K562 (cell line): ENCODE results near the gene MPZL1. TPM values are rescaled to one million over a fixed set of nuclear protein-coding genes. Genes with fewer than 3 reads are reported as not detected.

Experiments
- CBX1 ChIP-seq: sonication (generic); IDR thresholded peaks from 2 replicates; pipeline ENCODE4 v1.6.1; 2016; ENCODE audit warnings: antibody characterized with exemption, low read depth, mild to moderate bottlenecking
- CHD2 ChIP-seq: IDR thresholded peaks from 2 replicates; pipeline ENCODE4 v1.6.1; 2011; ENCODE audit warnings: low read depth, low read length
- DPF2 ChIP-seq: fragments of 450-650 bp; IDR thresholded peaks from 2 replicates; pipeline ENCODE4 v1.6.1; 2016
- ESRRA ChIP-seq: fragments of 450-650 bp; IDR thresholded peaks from 2 replicates; pipeline ENCODE4 v1.6.1; 2014; ENCODE audit warnings: low read depth, mild to moderate bottlenecking, moderate library complexity, borderline replicate concordance
- GATAD2A ChIP-seq: fragments of 450-650 bp; IDR thresholded peaks from 2 replicates; pipeline ENCODE4 v1.6.1; 2017
- LEF1 ChIP-seq: fragments of 450-650 bp; IDR thresholded peaks from 2 replicates; pipeline ENCODE4 v1.6.1; 2016; ENCODE audit warnings: mild to moderate bottlenecking
- MCM2 ChIP-seq: fragments of 450-650 bp; IDR thresholded peaks from 2 replicates; pipeline ENCODE4 v1.6.1; 2017; ENCODE audit warnings: low read depth, mild to moderate bottlenecking
- NR2C2 ChIP-seq, 2 experiments: fragments of 200-800 bp in 1 of 2; sonication (Bioruptor generic) in 1 of 2; sonication (generic) in 1 of 2; formaldehyde crosslinking in 1 of 2; IDR thresholded peaks; 2 replicates each; pipeline versions ENCODE4 v1.6.1 to v1.8.0; 2016 to 2022; ENCODE audit warnings: mild to moderate bottlenecking in 1 of 2, missing compliant biosample characterization in 1 of 2, missing genetic modification characterization in 1 of 2, missing genetic modification reagents in 1 of 2
- PCBP1 ChIP-seq: fragments of 200-400 bp; formaldehyde crosslinking; IDR thresholded peaks from 2 replicates; pipeline ENCODE4 v1.6.1; 2018; ENCODE audit warnings: mild to moderate bottlenecking, low read depth, low read length; ENCODE audit not compliant: poor library complexity, severe bottlenecking
- RBBP5 ChIP-seq: fragments of 200-600 bp; sonication (generic); IDR thresholded peaks from 2 replicates; pipeline ENCODE4 v1.6.1; 2012; ENCODE audit warnings: borderline replicate concordance, mild to moderate bottlenecking, low read length, control low read depth, inconsistent platforms; ENCODE audit not compliant: insufficient read depth, poor library complexity, severe bottlenecking
- SMARCA5 ChIP-seq: fragments of 450-650 bp; IDR thresholded peaks from 2 replicates; pipeline ENCODE4 v1.6.1; 2016
- SRSF3 ChIP-seq: fragments of 200-400 bp; formaldehyde crosslinking; IDR thresholded peaks from 2 replicates; pipeline ENCODE4 v1.6.1; 2016; ENCODE audit warnings: mild to moderate bottlenecking, low read length, moderate library complexity; ENCODE audit not compliant: insufficient read depth
- ZNF57 ChIP-seq: fragments of 450-650 bp; formaldehyde crosslinking; IDR thresholded peaks from 2 replicates; pipeline ENCODE4 v1.4.0; 2020; ENCODE audit warnings: mild to moderate bottlenecking, moderate library complexity
- polyA plus RNA-seq, 8 experiments: library from polyadenylated mRNA; depleted of rRNA in 4 of 8; stranded (reverse) in 5 of 8; unstranded in 3 of 8; fragments of >200 nt; fragmentation: Nextera tagmentation in 2 of 8; fragmentation: Illumina TruSeq in 1 of 8; extraction: Ambion mirVana in 2 of 8; extraction: Trizol in 1 of 8; gene quantifications; 2 replicates each; pipeline versions ENCODE4 v1.2.1 to v1.2.3, GENCODE V29; 2011 to 2014; ENCODE audit warnings: inconsistent platforms in 1 of 8, missing spikeins in 1 of 8
- total RNA-seq, 7 experiments: library from RNA; depleted of rRNA in 6 of 7; stranded (reverse); fragments of >200 nt in 6 of 7; fragmentation: Illumina TruSeq in 2 of 7; extraction: Trizol in 2 of 7; gene quantifications; 2 replicates each; pipeline versions ENCODE4 v1.2.1 to v1.2.3, GENCODE V29; 2011 to 2021; ENCODE audit warnings: low replicate concordance in 1 of 7
- TF ChIP-seq, protein P1 (sequence below): IDR thresholded peaks from 3 replicates; pipeline ENCODE4 v1.6.1; 2011; ENCODE audit warnings: borderline replicate concordance, mild to moderate bottlenecking, moderate library complexity; ENCODE audit not compliant: insufficient read length; ENCODE audit errors: extremely low read depth
- TF ChIP-seq, protein P2 (sequence below): fragments of 450-650 bp; formaldehyde crosslinking; IDR thresholded peaks from 2 replicates; pipeline ENCODE4 v1.4.0; 2020; ENCODE audit warnings: mild to moderate bottlenecking, moderate library complexity
- TF ChIP-seq, protein P3 (sequence below): fragments of 250-450 bp; sonication (Bioruptor Pico); IDR thresholded peaks from 2 replicates; pipeline ENCODE4 v1.4.0; 2020; ENCODE audit warnings: mild to moderate bottlenecking, moderate library complexity
- TF ChIP-seq, protein P4 (sequence below): fragments of 450-650 bp; IDR thresholded peaks from 2 replicates; pipeline ENCODE4 v1.6.1; 2017; ENCODE audit warnings: antibody characterized with exemption, mild to moderate bottlenecking

Gene MPZL1
- total and polyA plus RNA-seq, 9 of the 15 experiments (the other 6 are each of a cell fraction or from before 2014, with no cell fraction given): 14.5 to 153 (median 66.5) TPM

DNA sequence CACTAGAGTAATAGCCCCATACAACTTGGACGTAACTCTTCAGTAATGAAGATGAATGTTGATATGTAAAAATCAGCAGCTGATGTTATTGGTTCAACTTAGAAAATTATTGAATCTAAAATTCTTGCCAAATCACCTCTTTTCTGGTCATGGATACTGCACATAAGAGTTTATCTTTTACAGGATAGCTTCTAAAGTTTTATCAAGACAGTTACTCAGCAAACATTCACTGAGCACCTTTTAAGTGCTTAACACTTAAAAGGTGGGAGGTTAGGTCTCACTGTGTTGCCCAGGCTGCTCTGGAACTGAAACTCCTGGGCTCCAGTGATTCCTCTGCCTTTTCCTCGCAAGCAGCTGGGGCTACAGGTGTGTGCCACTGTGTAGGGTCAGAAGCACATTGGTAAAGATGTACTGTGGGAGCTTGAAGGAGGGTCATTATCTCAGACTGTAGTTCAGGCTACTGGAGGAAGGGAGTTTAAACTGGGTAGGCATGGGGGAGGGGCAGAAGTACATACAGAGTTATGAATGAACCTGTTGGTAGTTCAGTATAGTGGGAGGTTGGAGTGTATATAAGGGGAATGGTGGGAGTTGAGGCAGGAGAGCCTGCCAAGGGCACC, 2.0 kb downstream of the MPZL1 start (continued):
- TF ChIP-seq, protein P1, sequence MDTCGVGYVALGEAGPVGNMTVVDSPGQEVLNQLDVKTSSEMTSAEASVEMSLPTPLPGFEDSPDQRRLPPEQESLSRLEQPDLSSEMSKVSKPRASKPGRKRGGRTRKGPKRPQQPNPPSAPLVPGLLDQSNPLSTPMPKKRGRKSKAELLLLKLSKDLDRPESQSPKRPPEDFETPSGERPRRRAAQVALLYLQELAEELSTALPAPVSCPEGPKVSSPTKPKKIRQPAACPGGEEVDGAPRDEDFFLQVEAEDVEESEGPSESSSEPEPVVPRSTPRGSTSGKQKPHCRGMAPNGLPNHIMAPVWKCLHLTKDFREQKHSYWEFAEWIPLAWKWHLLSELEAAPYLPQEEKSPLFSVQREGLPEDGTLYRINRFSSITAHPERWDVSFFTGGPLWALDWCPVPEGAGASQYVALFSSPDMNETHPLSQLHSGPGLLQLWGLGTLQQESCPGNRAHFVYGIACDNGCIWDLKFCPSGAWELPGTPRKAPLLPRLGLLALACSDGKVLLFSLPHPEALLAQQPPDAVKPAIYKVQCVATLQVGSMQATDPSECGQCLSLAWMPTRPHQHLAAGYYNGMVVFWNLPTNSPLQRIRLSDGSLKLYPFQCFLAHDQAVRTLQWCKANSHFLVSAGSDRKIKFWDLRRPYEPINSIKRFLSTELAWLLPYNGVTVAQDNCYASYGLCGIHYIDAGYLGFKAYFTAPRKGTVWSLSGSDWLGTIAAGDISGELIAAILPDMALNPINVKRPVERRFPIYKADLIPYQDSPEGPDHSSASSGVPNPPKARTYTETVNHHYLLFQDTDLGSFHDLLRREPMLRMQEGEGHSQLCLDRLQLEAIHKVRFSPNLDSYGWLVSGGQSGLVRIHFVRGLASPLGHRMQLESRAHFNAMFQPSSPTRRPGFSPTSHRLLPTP: no peak
- TF ChIP-seq ESRRA (no peak), CBX1 (no peak), LEF1 (peak; percentile 55; the same call in 1 of the 2 replicates), SRSF3 (no peak), DPF2 (peak; percentile 70), GATAD2A (no peak), PCBP1 (no peak), SMARCA5 (peak; percentile 67; the same call in 1 of the 2 replicates), MCM2 (no peak), CHD2 (peak; percentile 25; the same call in 1 of the 2 replicates), NR2C2 (CRISPR knock-in tag; IDR thresholded peaks at IDR 0.05) (no peak), NR2C2 (tag; IDR thresholded peaks at IDR 0.05) (no peak), ZNF57 (CRISPR knock-in tag) (no peak), RBBP5 (no peak)
- TF ChIP-seq, protein P2, sequence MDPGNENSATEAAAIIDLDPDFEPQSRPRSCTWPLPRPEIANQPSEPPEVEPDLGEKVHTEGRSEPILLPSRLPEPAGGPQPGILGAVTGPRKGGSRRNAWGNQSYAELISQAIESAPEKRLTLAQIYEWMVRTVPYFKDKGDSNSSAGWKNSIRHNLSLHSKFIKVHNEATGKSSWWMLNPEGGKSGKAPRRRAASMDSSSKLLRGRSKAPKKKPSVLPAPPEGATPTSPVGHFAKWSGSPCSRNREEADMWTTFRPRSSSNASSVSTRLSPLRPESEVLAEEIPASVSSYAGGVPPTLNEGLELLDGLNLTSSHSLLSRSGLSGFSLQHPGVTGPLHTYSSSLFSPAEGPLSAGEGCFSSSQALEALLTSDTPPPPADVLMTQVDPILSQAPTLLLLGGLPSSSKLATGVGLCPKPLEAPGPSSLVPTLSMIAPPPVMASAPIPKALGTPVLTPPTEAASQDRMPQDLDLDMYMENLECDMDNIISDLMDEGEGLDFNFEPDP: no peak
- TF ChIP-seq, protein P3, sequence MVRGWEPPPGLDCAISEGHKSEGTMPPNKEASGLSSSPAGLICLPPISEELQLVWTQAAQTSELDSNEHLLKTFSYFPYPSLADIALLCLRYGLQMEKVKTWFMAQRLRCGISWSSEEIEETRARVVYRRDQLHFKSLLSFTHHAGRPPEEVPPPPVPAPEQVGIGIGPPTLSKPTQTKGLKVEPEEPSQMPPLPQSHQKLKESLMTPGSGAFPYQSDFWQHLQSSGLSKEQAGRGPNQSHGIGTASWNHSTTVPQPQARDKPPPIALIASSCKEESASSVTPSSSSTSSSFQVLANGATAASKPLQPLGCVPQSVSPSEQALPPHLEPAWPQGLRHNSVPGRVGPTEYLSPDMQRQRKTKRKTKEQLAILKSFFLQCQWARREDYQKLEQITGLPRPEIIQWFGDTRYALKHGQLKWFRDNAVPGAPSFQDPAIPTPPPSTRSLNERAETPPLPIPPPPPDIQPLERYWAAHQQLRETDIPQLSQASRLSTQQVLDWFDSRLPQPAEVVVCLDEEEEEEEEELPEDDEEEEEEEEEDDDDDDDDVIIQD (CRISPR knock-in tag): no peak
- TF ChIP-seq, protein P4, sequence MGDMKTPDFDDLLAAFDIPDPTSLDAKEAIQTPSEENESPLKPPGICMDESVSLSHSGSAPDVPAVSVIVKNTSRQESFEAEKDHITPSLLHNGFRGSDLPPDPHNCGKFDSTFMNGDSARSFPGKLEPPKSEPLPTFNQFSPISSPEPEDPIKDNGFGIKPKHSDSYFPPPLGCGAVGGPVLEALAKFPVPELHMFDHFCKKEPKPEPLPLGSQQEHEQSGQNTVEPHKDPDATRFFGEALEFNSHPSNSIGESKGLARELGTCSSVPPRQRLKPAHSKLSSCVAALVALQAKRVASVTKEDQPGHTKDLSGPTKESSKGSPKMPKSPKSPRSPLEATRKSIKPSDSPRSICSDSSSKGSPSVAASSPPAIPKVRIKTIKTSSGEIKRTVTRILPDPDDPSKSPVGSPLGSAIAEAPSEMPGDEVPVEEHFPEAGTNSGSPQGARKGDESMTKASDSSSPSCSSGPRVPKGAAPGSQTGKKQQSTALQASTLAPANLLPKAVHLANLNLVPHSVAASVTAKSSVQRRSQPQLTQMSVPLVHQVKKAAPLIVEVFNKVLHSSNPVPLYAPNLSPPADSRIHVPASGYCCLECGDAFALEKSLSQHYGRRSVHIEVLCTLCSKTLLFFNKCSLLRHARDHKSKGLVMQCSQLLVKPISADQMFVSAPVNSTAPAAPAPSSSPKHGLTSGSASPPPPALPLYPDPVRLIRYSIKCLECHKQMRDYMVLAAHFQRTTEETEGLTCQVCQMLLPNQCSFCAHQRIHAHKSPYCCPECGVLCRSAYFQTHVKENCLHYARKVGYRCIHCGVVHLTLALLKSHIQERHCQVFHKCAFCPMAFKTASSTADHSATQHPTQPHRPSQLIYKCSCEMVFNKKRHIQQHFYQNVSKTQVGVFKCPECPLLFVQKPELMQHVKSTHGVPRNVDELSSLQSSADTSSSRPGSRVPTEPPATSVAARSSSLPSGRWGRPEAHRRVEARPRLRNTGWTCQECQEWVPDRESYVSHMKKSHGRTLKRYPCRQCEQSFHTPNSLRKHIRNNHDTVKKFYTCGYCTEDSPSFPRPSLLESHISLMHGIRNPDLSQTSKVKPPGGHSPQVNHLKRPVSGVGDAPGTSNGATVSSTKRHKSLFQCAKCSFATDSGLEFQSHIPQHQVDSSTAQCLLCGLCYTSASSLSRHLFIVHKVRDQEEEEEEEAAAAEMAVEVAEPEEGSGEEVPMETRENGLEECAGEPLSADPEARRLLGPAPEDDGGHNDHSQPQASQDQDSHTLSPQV: 0 out of 2 replicates have a peak, but pooled peaks have one; percentile 47
